ENCODE data around the gene DNAAF5.

- no peak for TF ChIP-seq POLR2A (IDR thresholded peaks at IDR 0.05)
- TF ChIP-seq CTCF (IDR thresholded peaks at IDR 0.05), result no peak
Measured at GRCh38 chr7:772392-772791, 45.9 kb downstream of the DNAAF5 start.
